ENCODE measurements around the gene MACC1.
"Not testable (repeated sequence)": the region's sequence is repeated elsewhere in the genome, so short reads cannot be mapped to it uniquely, and the experiment has no call there.

The MACC1 gene

GRCh38 chr7:20207811-20208210 is 9.4 kb downstream of the MACC1 start:
- not testable (repeated sequence) for DNase-seq (ENCODE audit: low spot score)

- DNase-seq (ENCODE audit: low spot score) = no peak
These were observed 10.9 kb downstream of the MACC1 start for GRCh38 chr7:20206104-20206896.

GRCh38 chr7:20203316-20203715 is 13.9 kb downstream of the MACC1 start:
- DNase-seq (ENCODE audit: low spot score) = no peak

- DNase-seq (ENCODE audit: low spot score) = no peak
These were observed 15.8 kb downstream of the MACC1 start for GRCh38 chr7:20201380-20201779.

GRCh38 chr7:20200971-20201370 is 16.2 kb downstream of the MACC1 start:
- DNase-seq (ENCODE audit: low spot score) = no peak

GRCh38 chr7:20200361-20200760 is 16.8 kb downstream of the MACC1 start:
- no peak for DNase-seq (ENCODE audit: low spot score)

- DNase-seq (ENCODE audit: low spot score) = no peak
These were observed 18.0 kb downstream of the MACC1 start for GRCh38 chr7:20199015-20199737.

GRCh38 chr7:20198260-20198659 is 18.9 kb downstream of the MACC1 start:
- DNase-seq (ENCODE audit: low spot score) = no peak

GRCh38 chr7:20197837-20198236 is 19.3 kb downstream of the MACC1 start:
- no peak for DNase-seq (ENCODE audit: low spot score)

- no peak for DNase-seq (ENCODE audit: low spot score)
These were observed 19.9 kb downstream of the MACC1 start for GRCh38 chr7:20197125-20197748.

- no peak for DNase-seq (ENCODE audit: low spot score)
These were observed 22.7 kb downstream of the MACC1 start for GRCh38 chr7:20194343-20194995.

- DNase-seq (ENCODE audit: low spot score) = no peak
These were observed 23.3 kb downstream of the MACC1 start for GRCh38 chr7:20193873-20194272.

- no peak for DNase-seq (ENCODE audit: low spot score)
These were observed 23.9 kb downstream of the MACC1 start for GRCh38 chr7:20193242-20193777.

GRCh38 chr7:20191391-20191869 is 25.8 kb downstream of the MACC1 start:
- no peak for DNase-seq (ENCODE audit: low spot score)

GRCh38 chr7:20190560-20191390 is 26.4 kb downstream of the MACC1 start:
- DNase-seq (ENCODE audit: low spot score) = no peak

- DNase-seq (ENCODE audit: low spot score) = no peak
These were observed 27.3 kb downstream of the MACC1 start for GRCh38 chr7:20189852-20190251.

GRCh38 chr7:20188567-20188966 is 28.6 kb downstream of the MACC1 start:
- DNase-seq (ENCODE audit: low spot score) = no peak

GRCh38 chr7:20187850-20188249 is 29.3 kb downstream of the MACC1 start:
- not testable (repeated sequence) for DNase-seq (ENCODE audit: low spot score)

GRCh38 chr7:20185988-20186387 is 31.2 kb downstream of the MACC1 start:
- no peak for DNase-seq (ENCODE audit: low spot score)

GRCh38 chr7:20183086-20183485 is 34.1 kb downstream of the MACC1 start:
- DNase-seq (ENCODE audit: low spot score) = no peak

GRCh38 chr7:20176578-20177242 is 40.5 kb downstream of the MACC1 start:
- no peak for DNase-seq (ENCODE audit: low spot score)
